GM18870 (cell line): ENCODE results near the gene ITPA.
"Not testable (repeated sequence)": the region's sequence is repeated elsewhere in the genome, so short reads cannot be mapped to it uniquely, and the experiment has no call there.

Experiments used
- ATAC-seq: cut with Tn5 transposase; IDR thresholded peaks from one replicate; pipeline ENCODE4 v1.9.1; 2021; ENCODE audit warnings: moderate library complexity; ENCODE audit not compliant: unreplicated experiment

Gene ITPA

GRCh38 chr20:3172933-3173609, 36.2 kb upstream of the ITPA start, which contains the start of gene LZTS3:
LZTS3 (minus strand) TSS chr20:3173549; CDS start chr20:3167163, 6,386 bp downstream.
- no peak for ATAC-seq

GRCh38 chr20:3173610-3174441, 35.5 kb upstream of the ITPA start:
- ATAC-seq: no peak

GRCh38 chr20:3174442-3175261, 34.6 kb upstream of the ITPA start:
- no peak for ATAC-seq

- no peak for ATAC-seq
Observed at GRCh38 chr20:3175270-3175669, 34.0 kb upstream of the ITPA start.

- ATAC-seq: no peak
Observed at GRCh38 chr20:3177746-3178485, 31.4 kb upstream of the ITPA start.

- no peak for ATAC-seq
Observed at GRCh38 chr20:3180319-3180718, 29.0 kb upstream of the ITPA start.

GRCh38 chr20:3181270-3181669, 28.0 kb upstream of the ITPA start:
- no peak for ATAC-seq

- ATAC-seq: not testable (repeated sequence)
Observed at GRCh38 chr20:3182429-3182828, 26.9 kb upstream of the ITPA start.

- no peak for ATAC-seq
Observed at GRCh38 chr20:3183896-3184612, 25.2 kb upstream of the ITPA start.

- ATAC-seq: not testable (repeated sequence)
Observed at GRCh38 chr20:3187861-3188260, 21.4 kb upstream of the ITPA start.

- ATAC-seq: no peak
Observed at GRCh38 chr20:3188823-3189413, 20.4 kb upstream of the ITPA start.

- ATAC-seq: no peak
Observed at GRCh38 chr20:3189561-3190131, 19.7 kb upstream of the ITPA start.

- no peak for ATAC-seq
Observed at GRCh38 chr20:3190681-3191111, 18.6 kb upstream of the ITPA start.

GRCh38 chr20:3192226-3193015, 16.9 kb upstream of the ITPA start:
- no peak for ATAC-seq

GRCh38 chr20:3193806-3194616, 15.3 kb upstream of the ITPA start:
- ATAC-seq: no peak

- ATAC-seq: no peak
Observed at GRCh38 chr20:3194617-3195280, 14.5 kb upstream of the ITPA start.

- ATAC-seq: no peak
Observed at GRCh38 chr20:3195590-3196237, 13.6 kb upstream of the ITPA start.
